Muscle layer of duodenum (tissue), 2 donors: ENCODE data around the gene ARV1.

Source experiments
- H3K27ac ChIP-seq: one replicate; pipeline ENCODE4 v1.7.0; 2013; ENCODE audit warnings: mild to moderate bottlenecking, low read length
- H3K27me3 ChIP-seq: one replicate; pipeline ENCODE4 v1.7.0; 2013; ENCODE audit warnings: low read depth, mild to moderate bottlenecking, control low read depth, low read length
- H3K36me3 ChIP-seq, 2 donors: one replicate each; pipeline ENCODE4 v1.7.0; 2013; ENCODE audit warnings: low read length in 2 of 2, control low read depth in 1 of 2, mild to moderate bottlenecking in 1 of 2; ENCODE audit not compliant: insufficient read depth in 2 of 2, control insufficient read depth in 1 of 2
- H3K4me1 ChIP-seq, 2 donors: one replicate each; pipeline ENCODE4 v1.7.0; 2013; ENCODE audit warnings: low read length in 2 of 2, mild to moderate bottlenecking in 2 of 2, control low read depth in 1 of 2, moderate library complexity in 1 of 2; ENCODE audit not compliant: insufficient read depth in 2 of 2, control insufficient read depth in 1 of 2
- H3K4me3 ChIP-seq, 2 donors: one replicate each; pipeline ENCODE4 v1.7.0; 2013; ENCODE audit warnings: low read length in 2 of 2, low read depth in 1 of 2, mild to moderate bottlenecking in 1 of 2
- H3K9me3 ChIP-seq, 2 donors: one replicate each; pipeline ENCODE4 v1.7.0; 2013; ENCODE audit warnings: low read length in 2 of 2, control low read depth in 1 of 2, mild to moderate bottlenecking in 1 of 2; ENCODE audit not compliant: control insufficient read depth in 1 of 2
- donor health status: healthy.

The ARV1 gene

GRCh38 chr1:230978491-230979388 lies at the start of gene ARV1, which contains the start of gene TTC13:
TSS of gene ARV1 (plus strand) at chr1:230979094. CDS start at chr1:230979106, 12 bp downstream.
TSS of gene TTC13 (minus strand) at chr1:230978861. CDS start at chr1:230978830, 31 bp downstream.
- Histone ChIP-seq H3K4me1 (peaks cover 9 to 26% of the 10 kb centered on the region in 2 donors), H3K9me3 (no peaks in the 10 kb centered on the region), H3K27ac (peak within 1 kb of the TSS; percentile 70), H3K27me3 (no peaks in the 10 kb centered on the region), H3K36me3 (peaks cover 0 to 10% of the 10 kb centered on the region in 2 donors), H3K4me3 (peak within 1 kb of the TSS; percentile 96)

- Histone ChIP-seq H3K4me1 (no peaks in the 10 kb centered on the region), H3K27me3 (no peaks in the 10 kb centered on the region), H3K27ac (no peak overlapping the region), H3K4me3 (no peak overlapping the region), H3K9me3 (no peaks in the 10 kb centered on the region), H3K36me3 (peaks cover 28 to 61% of the 10 kb centered on the region in 2 donors)
Observed at GRCh38 chr1:230930986-230931385, 47.9 kb upstream of the ARV1 start.

GRCh38 chr1:230935852-230936251 lies 43.0 kb upstream of the ARV1 start:
- no peak overlapping the region for H3K4me3 ChIP-seq

GRCh38 chr1:230936475-230936874 lies 42.4 kb upstream of the ARV1 start:
- no peaks in the 10 kb centered on the region for H3K27me3 ChIP-seq
- no peak overlapping the region for H3K4me3 ChIP-seq
- H3K4me1 ChIP-seq = no peaks in the 10 kb centered on the region
- peaks cover 11 to 16% of the 10 kb centered on the region in 2 donors for H3K36me3 ChIP-seq
- no peaks in the 10 kb centered on the region for H3K9me3 ChIP-seq
- H3K27ac ChIP-seq = no peak overlapping the region

More at GRCh38 chr1:230935852-230936251, 43.0 kb upstream of the ARV1 start:
- no peak overlapping the region for H3K27ac ChIP-seq
- no peaks in the 10 kb centered on the region for H3K27me3 ChIP-seq
- peaks cover 14 to 22% of the 10 kb centered on the region in 2 donors for H3K36me3 ChIP-seq
- no peaks in the 10 kb centered on the region for H3K9me3 ChIP-seq
- H3K4me1 ChIP-seq = no peaks in the 10 kb centered on the region

GRCh38 chr1:230937371-230937770 lies 41.5 kb upstream of the ARV1 start:
- Histone ChIP-seq H3K9me3 (no peaks in the 10 kb centered on the region), H3K4me1 (no peaks in the 10 kb centered on the region), H3K27ac (no peak overlapping the region), H3K27me3 (no peaks in the 10 kb centered on the region), H3K36me3 (peaks cover 6 to 13% of the 10 kb centered on the region in 2 donors), H3K4me3 (no peak overlapping the region)

- Histone ChIP-seq H3K4me1 (no peaks in the 10 kb centered on the region), H3K36me3 (peaks cover 4 to 12% of the 10 kb centered on the region in 2 donors), H3K9me3 (no peaks in the 10 kb centered on the region), H3K4me3 (no peak overlapping the region), H3K27ac (no peak overlapping the region), H3K27me3 (no peaks in the 10 kb centered on the region)
Observed at GRCh38 chr1:230938924-230939368, 39.9 kb upstream of the ARV1 start.

- Histone ChIP-seq H3K27ac (no peak overlapping the region), H3K36me3 (peaks cover 4 to 12% of the 10 kb centered on the region in 2 donors), H3K27me3 (no peaks in the 10 kb centered on the region), H3K4me3 (no peak overlapping the region), H3K4me1 (no peaks in the 10 kb centered on the region), H3K9me3 (no peaks in the 10 kb centered on the region)
Observed at GRCh38 chr1:230939806-230940489, 38.9 kb upstream of the ARV1 start.

- Histone ChIP-seq H3K4me3 (no peak overlapping the region), H3K27me3 (no peaks in the 10 kb centered on the region), H3K4me1 (no peaks in the 10 kb centered on the region), H3K9me3 (no peaks in the 10 kb centered on the region), H3K27ac (no peak overlapping the region), H3K36me3 (peaks cover 7 to 10% of the 10 kb centered on the region in 2 donors)
Observed at GRCh38 chr1:230940848-230941247, 38.0 kb upstream of the ARV1 start.

GRCh38 chr1:230943048-230943593 lies 35.8 kb upstream of the ARV1 start:
- Histone ChIP-seq H3K27me3 (no peaks in the 10 kb centered on the region), H3K4me1 (no peaks in the 10 kb centered on the region), H3K27ac (no peak overlapping the region), H3K9me3 (no peaks in the 10 kb centered on the region), H3K4me3 (no peak overlapping the region), H3K36me3 (peaks cover 5 to 13% of the 10 kb centered on the region in 2 donors)

- Histone ChIP-seq H3K27ac (no peak overlapping the region), H3K4me1 (no peaks in the 10 kb centered on the region), H3K4me3 (no peak overlapping the region), H3K27me3 (no peaks in the 10 kb centered on the region), H3K36me3 (peaks cover 4 to 14% of the 10 kb centered on the region in 2 donors), H3K9me3 (no peaks in the 10 kb centered on the region)
Observed at GRCh38 chr1:230948301-230948700, 30.6 kb upstream of the ARV1 start.

- Histone ChIP-seq H3K27me3 (no peaks in the 10 kb centered on the region), H3K9me3 (no peaks in the 10 kb centered on the region), H3K36me3 (peaks cover 0 to 15% of the 10 kb centered on the region in 2 donors), H3K4me3 (no peak overlapping the region), H3K27ac (no peak overlapping the region), H3K4me1 (no peaks in the 10 kb centered on the region)
Observed at GRCh38 chr1:230948903-230949302, 30.0 kb upstream of the ARV1 start.
